ENCODE data around the gene ARRDC5.

GRCh38 chr19:4877753-4878490 is 24.8 kb downstream of the ARRDC5 start:
- TF ChIP-seq CTCF (IDR thresholded peaks at IDR 0.05; ENCODE audit: low read depth, low read length) (no peak), EZH2phosphoT487 (IDR thresholded peaks at IDR 0.05; ENCODE audit: low read depth) (no peak)

Data from OCI-LY3 (cell line).